Measurements from ENCODE around the gene PCA3. TPM values are rescaled to one million over a fixed set of nuclear protein-coding genes. Genes with fewer than 3 reads are reported as not detected.

PCA3 gene
- under 1 TPM; 0.33 to 0.34 TPM for total RNA-seq

GRCh38 chr9:76764138-76764537 is at the start of gene PCA3:
Gene PCA3, plus strand, starts transcription at chr9:76764438.

Small RNAs within 50 kb of the gene (small RNA-seq; reads per million reads assigned to genes)
- 0 to 0.04 reads per million in 2 donors for gene AL359314.1

Other genes starting within 250 kb of the PCA3 start
- gene PRUNE2, start 141.7 kb downstream of the PCA3 start, total RNA-seq: 100 to 1,000 TPM; 152 to 242 TPM